HG03520 (cell line): ENCODE results near the gene FNDC10.

Source experiments
- ATAC-seq: cut with Tn5 transposase; IDR thresholded peaks from one replicate; pipeline ENCODE4 v1.9.1; 2021; ENCODE audit warnings: mild to moderate bottlenecking, moderate library complexity; ENCODE audit not compliant: unreplicated experiment

FNDC10 gene

GRCh38 chr1:1616045-1616790 is 16.3 kb upstream of the FNDC10 start:
- peak; percentile 4 for ATAC-seq

GRCh38 chr1:1615256-1616044 is 15.5 kb upstream of the FNDC10 start, which contains the start of gene MIB2:
Gene MIB2, plus strand, starts transcription at chr1:1615500. Its CDS starts 7,953 bp downstream, at chr1:1623453.
- ATAC-seq, result peak; percentile 80

GRCh38 chr1:1614954-1615255 is 15.0 kb upstream of the FNDC10 start:
- ATAC-seq, result no peak

GRCh38 chr1:1614204-1614953 is 14.4 kb upstream of the FNDC10 start:
- ATAC-seq, result no peak

- no peak for ATAC-seq
These were observed 13.7 kb upstream of the FNDC10 start for GRCh38 chr1:1613509-1614082.

GRCh38 chr1:1612104-1612400 is 12.1 kb upstream of the FNDC10 start:
- ATAC-seq, result no peak

- no peak for ATAC-seq
These were observed 10.9 kb upstream of the FNDC10 start for GRCh38 chr1:1610796-1611195.

- no peak for ATAC-seq
These were observed 10.0 kb upstream of the FNDC10 start for GRCh38 chr1:1609822-1610485.

- ATAC-seq, result no peak
These were observed 6.3 kb upstream of the FNDC10 start for GRCh38 chr1:1606232-1606631.

GRCh38 chr1:1605724-1606123 is 5.8 kb upstream of the FNDC10 start:
- no peak for ATAC-seq

- ATAC-seq, result no peak
These were observed 5.2 kb upstream of the FNDC10 start for GRCh38 chr1:1605034-1605591.

- no peak for ATAC-seq
These were observed 4.6 kb upstream of the FNDC10 start for GRCh38 chr1:1604374-1605033.

GRCh38 chr1:1603671-1604373 is 3.9 kb upstream of the FNDC10 start:
- ATAC-seq, result no peak

- ATAC-seq, result no peak
These were observed 3.1 kb upstream of the FNDC10 start for GRCh38 chr1:1602968-1603506.

- no peak for ATAC-seq
These were observed 2.5 kb upstream of the FNDC10 start for GRCh38 chr1:1602304-1602967.

- no peak for ATAC-seq
These were observed 1.8 kb upstream of the FNDC10 start for GRCh38 chr1:1601564-1602303.

GRCh38 chr1:1600861-1601563 is 1.1 kb upstream of the FNDC10 start:
- ATAC-seq, result no peak
